ENCODE data around the gene RPP14.

DNA sequence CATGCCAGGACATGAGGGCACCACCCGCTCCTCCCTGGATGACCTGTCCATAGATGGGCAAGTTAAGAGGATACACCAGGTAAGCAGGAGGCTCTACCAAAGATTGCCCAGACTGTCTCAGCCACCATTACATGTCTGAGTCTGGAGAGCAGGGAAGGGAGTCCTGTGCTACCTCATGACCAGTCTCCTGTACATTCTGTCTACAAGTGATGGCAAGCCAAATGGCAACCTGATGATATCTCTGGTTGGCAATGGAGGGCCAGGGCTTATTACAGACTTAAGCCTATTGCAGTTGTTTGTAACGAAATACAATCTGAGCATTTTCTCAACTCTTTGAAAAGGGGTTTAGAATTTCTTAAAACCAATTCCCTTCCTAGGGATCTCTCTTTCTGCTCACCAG lies 36.7 kb upstream of the RPP14 start:
- TF ChIP-seq, protein P1, sequence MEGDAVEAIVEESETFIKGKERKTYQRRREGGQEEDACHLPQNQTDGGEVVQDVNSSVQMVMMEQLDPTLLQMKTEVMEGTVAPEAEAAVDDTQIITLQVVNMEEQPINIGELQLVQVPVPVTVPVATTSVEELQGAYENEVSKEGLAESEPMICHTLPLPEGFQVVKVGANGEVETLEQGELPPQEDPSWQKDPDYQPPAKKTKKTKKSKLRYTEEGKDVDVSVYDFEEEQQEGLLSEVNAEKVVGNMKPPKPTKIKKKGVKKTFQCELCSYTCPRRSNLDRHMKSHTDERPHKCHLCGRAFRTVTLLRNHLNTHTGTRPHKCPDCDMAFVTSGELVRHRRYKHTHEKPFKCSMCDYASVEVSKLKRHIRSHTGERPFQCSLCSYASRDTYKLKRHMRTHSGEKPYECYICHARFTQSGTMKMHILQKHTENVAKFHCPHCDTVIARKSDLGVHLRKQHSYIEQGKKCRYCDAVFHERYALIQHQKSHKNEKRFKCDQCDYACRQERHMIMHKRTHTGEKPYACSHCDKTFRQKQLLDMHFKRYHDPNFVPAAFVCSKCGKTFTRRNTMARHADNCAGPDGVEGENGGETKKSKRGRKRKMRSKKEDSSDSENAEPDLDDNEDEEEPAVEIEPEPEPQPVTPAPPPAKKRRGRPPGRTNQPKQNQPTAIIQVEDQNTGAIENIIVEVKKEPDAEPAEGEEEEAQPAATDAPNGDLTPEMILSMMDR (IDR thresholded peaks at IDR 0.05; ENCODE audit: low read depth, low read length, poor library complexity, severe bottlenecking): no peak
- no peak for TF ChIP-seq EZH2phosphoT487 (IDR thresholded peaks at IDR 0.05; ENCODE audit: borderline replicate concordance, low read length)

Measured in DOHH2 (cell line).